Hair follicle dermal papilla cell (primary cell): ENCODE data around the gene FCMR. TPM values are rescaled to one million over a fixed set of nuclear protein-coding genes. Genes with fewer than 3 reads are reported as not detected.

ENCODE experiments used
- total RNA-seq: library from RNA; depleted of rRNA; stranded (reverse); fragments of >200 nt; gene quantifications from 2 replicates; pipeline ENCODE4 v1.2.3, GENCODE V29; 2012

FCMR gene
- 0.32 and 0.73 TPM in 2 replicates for total RNA-seq

GRCh38 chr1:206921772-206922265 is at the start of gene FCMR:
TSS of gene FCMR (minus strand) at chr1:206921941. CDS start at chr1:206921854, 87 bp downstream.

GRCh38 chr1:206970446-206970845 is 48.7 kb upstream of the FCMR start, which contains the start of gene FCAMR:
TSS of gene FCAMR (minus strand) at chr1:206970460. CDS start at chr1:206970125, 335 bp downstream.

GRCh38 chr1:206946261-206946660 is 24.5 kb upstream of the FCMR start, which contains the start of gene PIGR:
TSS of gene PIGR (minus strand) at chr1:206946466. CDS start at chr1:206940531, 5,935 bp downstream.

GRCh38 chr1:206897175-206897574 is 24.6 kb downstream of the FCMR start, which contains the start of gene IL24:
TSS of gene IL24 (plus strand) at chr1:206897443. CDS start at chr1:206897833, 390 bp downstream.

GRCh38 chr1:206864939-206865671 is 56.6 kb downstream of the FCMR start, which contains the start of gene IL20:
TSS of gene IL20 (plus strand) at chr1:206865623. CDS start at chr1:206865853, 230 bp downstream.

Other genes with a start within 250 kb of the FCMR start
- gene MAPKAPK2, start 237.0 kb downstream of the FCMR start, total RNA-seq: 55.3 and 61.0 TPM in 2 replicates
- not detected in 2 replicates for gene IL19, start 151.2 kb downstream of the FCMR start, total RNA-seq
- gene IL10, start 149.4 kb downstream of the FCMR start, total RNA-seq: not detected in 2 replicates
- gene IL20, start 56.3 kb downstream of the FCMR start, total RNA-seq: not detected in 2 replicates
- 0.16 TPM in 1 of 2 replicates, not detected in the other for gene IL24, start 24.5 kb downstream of the FCMR start, total RNA-seq
- under 0.01 TPM in 1 of 2 replicates, not detected in the other for gene PIGR, start 24.5 kb upstream of the FCMR start, total RNA-seq
- not detected in 2 replicates for gene FCAMR, start 48.5 kb upstream of the FCMR start, total RNA-seq
- gene C1orf116, start 110.8 kb upstream of the FCMR start, total RNA-seq: 0.12 and 0.16 TPM in 2 replicates
- 11.2 and 12.8 TPM in 2 replicates for gene YOD1, start 129.3 kb upstream of the FCMR start, total RNA-seq
- 8.1 and 15.7 TPM in 2 replicates for gene PFKFB2, start 131.3 kb upstream of the FCMR start, total RNA-seq
- 0.24 and 0.32 TPM in 2 replicates for gene C4BPB, start 166.9 kb upstream of the FCMR start, total RNA-seq
- not detected in 2 replicates for gene C4BPA, start 182.3 kb upstream of the FCMR start, total RNA-seq